IgD-negative memory B cell (primary cell): ENCODE data around the gene PCSK2. TPM values are rescaled to one million over a fixed set of nuclear protein-coding genes. Genes with fewer than 3 reads are reported as not detected.

ENCODE experiments used
- H3K27ac Mint-ChIP-seq, 3 donors: one replicate each; pipeline ENCODE4 v1.8.0; 2020 to 2022; ENCODE audit warnings: mild to moderate bottlenecking in 3 of 3, mixed read lengths in 3 of 3, moderate library complexity in 1 of 3
- H3K27me3 Mint-ChIP-seq: one replicate; pipeline ENCODE4 v1.8.0; 2021; ENCODE audit warnings: mixed read lengths
- H3K36me3 Mint-ChIP-seq: one replicate; pipeline ENCODE4 v1.8.0; 2020; ENCODE audit warnings: mild to moderate bottlenecking, mixed read lengths
- H3K4me1 Mint-ChIP-seq, 3 donors: one replicate each; pipeline ENCODE4 v1.8.0; 2020 to 2022; ENCODE audit warnings: mixed read lengths in 3 of 3, mild to moderate bottlenecking in 1 of 3
- H3K4me3 Mint-ChIP-seq, 4 donors: one replicate each; pipeline ENCODE4 v1.8.0; 2020 to 2022; ENCODE audit warnings: mild to moderate bottlenecking in 4 of 4, mixed read lengths in 4 of 4, moderate library complexity in 3 of 4
- H3K9me3 Mint-ChIP-seq, 3 donors: one replicate each; pipeline ENCODE4 v1.8.0; 2020 to 2021; ENCODE audit warnings: mixed read lengths in 3 of 3, mild to moderate bottlenecking in 1 of 3
- polyA plus RNA-seq: library from polyadenylated mRNA; unstranded; fragments of 300-500 nt; fragmentation: Illumina TruSeq; gene quantifications from one replicate; pipeline ENCODE4 v1.2.3, GENCODE V29; 2021

The PCSK2 gene
- polyA plus RNA-seq, 1 donor from 2014 or later = not detected

- Mint-ChIP-seq H3K4me3 (no peak overlapping the region), H3K27me3 (peaks cover 6% of the 10 kb centered on the region), H3K4me1 (peaks cover 0 to 2% (median 0%) of the 10 kb centered on the region in 3 donors), H3K36me3 (no peaks in the 10 kb centered on the region), H3K27ac (no peak overlapping the region), H3K9me3 (peaks cover 0 to 5% (median 2%) of the 10 kb centered on the region in 3 donors)
These were observed 117.0 kb downstream of the PCSK2 start for GRCh38 chr20:17343656-17344452.

GRCh38 chr20:17344790-17345189 lies 118.0 kb downstream of the PCSK2 start:
- Mint-ChIP-seq H3K4me3 (no peak overlapping the region), H3K27ac (no peak overlapping the region), H3K36me3 (no peaks in the 10 kb centered on the region), H3K27me3 (peaks cover 6% of the 10 kb centered on the region), H3K9me3 (peaks cover 0 to 5% (median 2%) of the 10 kb centered on the region in 3 donors), H3K4me1 (peaks cover 0 to 4% (median 0%) of the 10 kb centered on the region in 3 donors)

- no peaks in the 10 kb centered on the region for H3K36me3 Mint-ChIP-seq
- H3K27ac Mint-ChIP-seq = no peak overlapping the region
- no peak overlapping the region for H3K4me3 Mint-ChIP-seq
- peaks cover 0 to 5% (median 2%) of the 10 kb centered on the region in 3 donors for H3K9me3 Mint-ChIP-seq
- H3K4me1 Mint-ChIP-seq = peaks cover 0 to 4% (median 0%) of the 10 kb centered on the region in 3 donors
- peaks cover 6% of the 10 kb centered on the region for H3K27me3 Mint-ChIP-seq
These were observed 118.5 kb downstream of the PCSK2 start for GRCh38 chr20:17345321-17345720.

- H3K27me3 Mint-ChIP-seq = peaks cover 4% of the 10 kb centered on the region
- H3K27ac Mint-ChIP-seq = no peak overlapping the region
- peaks cover 0 to 3% (median 3%) of the 10 kb centered on the region in 3 donors for H3K9me3 Mint-ChIP-seq
- H3K36me3 Mint-ChIP-seq = no peaks in the 10 kb centered on the region
- H3K4me1 Mint-ChIP-seq = peaks cover 0 to 2% (median 0%) of the 10 kb centered on the region in 3 donors
- H3K4me3 Mint-ChIP-seq = no peak overlapping the region
These were observed 123.5 kb downstream of the PCSK2 start for GRCh38 chr20:17350321-17350720.

DNA sequence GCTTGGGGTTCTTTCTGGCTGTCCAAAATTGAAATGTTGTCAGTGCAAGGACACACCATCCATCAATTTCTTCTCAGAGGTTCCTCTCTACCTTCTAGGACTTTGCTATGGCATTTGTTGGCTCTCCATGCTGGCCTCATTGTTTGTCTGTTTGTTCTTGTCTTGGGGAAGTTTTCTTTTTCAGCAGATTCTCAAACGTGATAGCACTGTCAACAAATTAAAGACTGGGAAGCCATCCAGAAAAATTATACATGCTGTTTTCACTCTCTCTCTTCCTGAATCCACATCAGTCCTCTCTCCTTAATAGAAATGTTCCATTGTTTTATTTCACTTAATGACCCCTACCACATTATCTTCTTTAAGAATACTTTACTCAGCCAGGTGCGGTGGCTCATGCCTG lies 130.4 kb downstream of the PCSK2 start:
- no peak overlapping the region for H3K27ac Mint-ChIP-seq
- H3K4me3 Mint-ChIP-seq = no peak overlapping the region
- peaks cover 3 to 6% (median 3%) of the 10 kb centered on the region in 3 donors for H3K9me3 Mint-ChIP-seq
- H3K4me1 Mint-ChIP-seq = no peaks in the 10 kb centered on the region
- H3K36me3 Mint-ChIP-seq = no peaks in the 10 kb centered on the region
- H3K27me3 Mint-ChIP-seq = no peaks in the 10 kb centered on the region

GRCh38 chr20:17358854-17359253 lies 132.0 kb downstream of the PCSK2 start:
- Mint-ChIP-seq H3K9me3 (peaks cover 0 to 7% (median 0%) of the 10 kb centered on the region in 3 donors), H3K4me1 (no peaks in the 10 kb centered on the region), H3K4me3 (no peak overlapping the region), H3K27ac (no peak overlapping the region), H3K27me3 (no peaks in the 10 kb centered on the region), H3K36me3 (no peaks in the 10 kb centered on the region)

DNA sequence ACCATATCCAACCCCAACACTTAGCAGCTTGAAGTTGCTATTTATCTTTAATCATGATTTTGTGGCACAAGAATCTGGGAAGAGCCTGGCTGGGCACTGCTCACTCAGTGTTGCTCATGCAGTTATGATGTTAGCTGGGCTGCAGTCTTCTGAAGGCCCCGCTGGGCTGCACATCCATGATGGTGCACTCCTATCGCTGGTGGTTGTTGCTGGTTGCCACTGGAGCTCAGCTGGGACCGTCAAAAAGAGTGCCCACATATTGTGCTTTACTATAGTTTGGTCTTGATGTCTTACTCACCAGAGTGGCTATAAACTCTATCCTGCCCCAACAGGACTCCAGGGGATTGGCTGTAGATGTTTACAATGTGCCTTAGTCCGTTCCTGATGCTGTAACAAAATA lies 137.8 kb downstream of the PCSK2 start:
- Mint-ChIP-seq H3K27me3 (no peaks in the 10 kb centered on the region), H3K36me3 (no peaks in the 10 kb centered on the region), H3K4me3 (no peak overlapping the region), H3K9me3 (peaks cover 0 to 1% (median 0%) of the 10 kb centered on the region in 3 donors), H3K27ac (no peak overlapping the region), H3K4me1 (no peaks in the 10 kb centered on the region)

DNA sequence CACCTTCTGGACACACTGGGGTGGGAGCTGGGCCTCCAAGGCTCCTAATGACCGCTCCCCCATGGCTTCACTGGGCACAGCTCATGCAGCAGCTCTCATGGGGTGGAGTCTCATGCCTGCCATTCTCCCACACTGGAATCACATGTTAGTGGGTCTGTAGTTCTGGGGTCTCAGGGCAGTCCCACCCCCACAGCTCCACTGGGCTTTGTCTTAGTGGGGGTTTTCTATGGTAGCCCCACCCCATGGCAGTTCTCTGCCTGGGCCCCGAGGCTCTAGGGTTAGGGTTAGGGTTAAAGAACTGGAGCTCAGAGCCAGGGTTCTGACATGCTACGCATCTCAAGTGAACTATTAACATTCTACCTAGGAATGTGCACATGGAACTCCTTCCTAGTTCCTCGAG lies 139.0 kb downstream of the PCSK2 start:
- Mint-ChIP-seq H3K4me1 (no peaks in the 10 kb centered on the region), H3K27me3 (peaks cover 2% of the 10 kb centered on the region), H3K9me3 (peaks cover 0 to 1% (median 0%) of the 10 kb centered on the region in 3 donors), H3K27ac (no peak overlapping the region), H3K36me3 (no peaks in the 10 kb centered on the region), H3K4me3 (no peak overlapping the region)

DNA sequence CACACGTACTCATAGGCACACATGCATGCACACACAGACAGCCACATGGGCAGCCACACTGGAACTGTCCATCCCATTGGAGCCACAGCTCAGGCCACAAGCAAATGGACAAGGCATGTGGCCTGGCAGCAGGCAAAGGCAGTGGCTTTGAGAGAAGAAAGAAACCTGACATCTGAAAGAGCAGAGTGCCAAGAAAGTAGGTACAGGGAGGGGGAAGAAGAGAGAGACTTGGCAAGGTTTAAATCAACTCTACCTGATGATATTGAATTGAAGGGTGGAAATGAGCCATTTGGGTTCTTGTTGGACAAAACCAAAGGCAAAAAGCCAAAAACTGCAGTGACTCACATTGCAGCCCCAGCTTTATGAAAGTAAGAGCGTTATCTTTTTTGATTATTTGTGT lies 142.7 kb downstream of the PCSK2 start:
- H3K4me1 Mint-ChIP-seq = no peaks in the 10 kb centered on the region
- no peaks in the 10 kb centered on the region for H3K9me3 Mint-ChIP-seq
- H3K27ac Mint-ChIP-seq = no peak overlapping the region
- peaks cover 6% of the 10 kb centered on the region for H3K27me3 Mint-ChIP-seq
- no peaks in the 10 kb centered on the region for H3K36me3 Mint-ChIP-seq
- H3K4me3 Mint-ChIP-seq = no peak overlapping the region

DNA sequence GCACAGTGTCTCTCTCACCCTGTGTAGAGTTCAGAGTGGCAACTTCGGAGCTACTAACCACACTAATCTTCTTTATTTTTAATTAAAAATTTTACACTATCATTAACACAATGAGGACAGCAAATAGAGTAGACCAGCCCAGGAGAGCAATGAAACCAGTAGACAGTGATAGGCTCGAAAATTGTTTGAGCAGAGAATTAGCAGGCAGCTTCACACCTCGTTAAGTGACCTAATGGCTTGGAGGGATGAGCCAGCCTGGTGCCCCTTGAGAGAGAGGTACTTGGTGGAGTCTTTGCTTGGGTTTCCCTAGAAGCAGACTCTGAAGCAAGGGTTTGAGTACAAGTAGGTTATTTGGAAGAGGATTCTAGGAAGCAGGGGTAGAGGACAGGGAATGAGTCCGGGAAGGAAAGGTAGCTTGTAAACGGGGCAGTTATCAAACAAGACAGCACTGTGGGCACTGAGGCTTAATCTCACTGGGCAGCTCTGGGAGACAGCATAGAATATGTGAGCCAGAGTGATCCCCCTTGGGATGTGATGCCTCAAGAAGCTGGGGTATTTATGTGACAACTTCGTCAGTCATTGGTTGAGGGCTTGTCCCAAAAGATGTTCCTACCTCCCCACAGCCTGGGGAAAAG lies 146.1 kb downstream of the PCSK2 start:
- Mint-ChIP-seq H3K27me3 (peaks cover 6% of the 10 kb centered on the region), H3K36me3 (no peaks in the 10 kb centered on the region), H3K9me3 (no peaks in the 10 kb centered on the region), H3K4me1 (no peaks in the 10 kb centered on the region), H3K4me3 (no peak overlapping the region), H3K27ac (no peak overlapping the region)

DNA sequence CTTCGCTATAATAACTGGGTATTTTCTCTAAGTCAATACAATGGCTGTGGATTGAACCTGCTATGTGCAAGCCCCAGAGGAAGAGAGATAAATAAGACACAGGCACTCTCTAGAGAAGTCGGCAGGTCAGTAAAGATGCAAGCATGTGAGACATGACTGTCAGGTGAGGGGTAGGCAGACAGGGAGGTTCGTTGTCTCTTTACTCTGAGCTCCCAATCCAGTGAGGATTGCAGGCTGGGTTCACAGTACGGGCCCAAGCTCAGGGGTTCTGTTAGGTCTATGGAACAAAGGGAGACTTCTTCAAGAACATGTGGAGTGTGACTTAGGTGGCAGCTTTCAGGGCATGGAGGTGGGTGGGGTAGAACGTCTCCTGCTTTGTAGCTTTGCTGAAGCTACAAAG lies 147.2 kb downstream of the PCSK2 start:
- H3K4me3 Mint-ChIP-seq = no peak overlapping the region
- no peak overlapping the region for H3K27ac Mint-ChIP-seq
- H3K9me3 Mint-ChIP-seq = no peaks in the 10 kb centered on the region
- H3K4me1 Mint-ChIP-seq = no peaks in the 10 kb centered on the region
- H3K36me3 Mint-ChIP-seq = no peaks in the 10 kb centered on the region
- peaks cover 6% of the 10 kb centered on the region for H3K27me3 Mint-ChIP-seq

- H3K9me3 Mint-ChIP-seq = no peaks in the 10 kb centered on the region
- H3K4me3 Mint-ChIP-seq = no peak overlapping the region
- H3K27me3 Mint-ChIP-seq = peaks cover 3% of the 10 kb centered on the region
- no peak overlapping the region for H3K27ac Mint-ChIP-seq
- H3K4me1 Mint-ChIP-seq = no peaks in the 10 kb centered on the region
- no peaks in the 10 kb centered on the region for H3K36me3 Mint-ChIP-seq
These were observed 149.2 kb downstream of the PCSK2 start for GRCh38 chr20:17376031-17376430.

GRCh38 chr20:17377231-17377630 lies 150.4 kb downstream of the PCSK2 start:
- no peaks in the 10 kb centered on the region for H3K9me3 Mint-ChIP-seq
- no peaks in the 10 kb centered on the region for H3K27me3 Mint-ChIP-seq
- no peak overlapping the region for H3K27ac Mint-ChIP-seq
- no peak overlapping the region for H3K4me3 Mint-ChIP-seq
- H3K36me3 Mint-ChIP-seq = no peaks in the 10 kb centered on the region
- no peaks in the 10 kb centered on the region for H3K4me1 Mint-ChIP-seq

DNA sequence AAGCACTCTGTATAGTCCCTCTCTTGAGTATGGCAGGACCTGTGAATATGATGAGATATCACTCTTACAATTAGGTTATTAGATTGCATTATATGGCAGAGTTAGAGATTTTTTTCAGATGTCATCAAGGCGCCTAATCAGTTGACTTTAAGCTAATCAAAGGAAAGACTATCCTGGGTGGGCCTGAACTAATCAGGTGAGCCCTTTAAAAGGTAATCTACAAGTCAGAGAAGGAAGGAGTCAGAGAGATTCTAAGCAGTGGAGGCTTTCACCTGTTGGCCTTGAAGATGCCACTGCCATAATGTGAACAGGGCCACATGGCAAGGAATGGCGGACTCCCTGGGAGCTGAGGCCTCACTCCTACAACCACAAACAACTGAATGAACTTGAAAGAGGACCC lies 152.8 kb downstream of the PCSK2 start:
- no peaks in the 10 kb centered on the region for H3K4me1 Mint-ChIP-seq
- H3K27me3 Mint-ChIP-seq = no peaks in the 10 kb centered on the region
- no peaks in the 10 kb centered on the region for H3K36me3 Mint-ChIP-seq
- H3K9me3 Mint-ChIP-seq = no peaks in the 10 kb centered on the region
- H3K4me3 Mint-ChIP-seq = no peak overlapping the region
- H3K27ac Mint-ChIP-seq = no peak overlapping the region

DNA sequence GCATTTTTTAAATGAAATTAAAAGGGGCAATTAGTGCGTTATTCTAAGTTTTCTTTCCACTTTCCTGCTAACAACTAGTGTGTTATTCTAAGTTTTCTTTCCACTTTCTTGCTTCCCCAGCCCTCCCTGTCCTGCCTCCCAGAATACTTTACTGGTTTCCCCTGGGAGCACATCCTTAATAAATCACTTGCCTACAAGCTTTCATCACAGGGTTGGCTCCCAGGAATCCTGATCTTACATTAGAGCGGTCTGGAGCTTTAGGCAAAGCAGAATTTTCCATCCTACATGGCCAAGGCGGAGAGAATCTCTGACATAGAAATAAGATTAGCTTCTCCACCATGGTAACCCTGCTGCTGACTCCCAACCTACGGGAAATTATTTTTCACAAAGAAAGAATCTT lies 154.0 kb downstream of the PCSK2 start:
- Mint-ChIP-seq H3K4me3 (no peak overlapping the region), H3K36me3 (no peaks in the 10 kb centered on the region), H3K4me1 (no peaks in the 10 kb centered on the region), H3K9me3 (no peaks in the 10 kb centered on the region), H3K27ac (peak overlapping the region in 1 of 3 donors; percentile 21), H3K27me3 (no peaks in the 10 kb centered on the region)

DNA sequence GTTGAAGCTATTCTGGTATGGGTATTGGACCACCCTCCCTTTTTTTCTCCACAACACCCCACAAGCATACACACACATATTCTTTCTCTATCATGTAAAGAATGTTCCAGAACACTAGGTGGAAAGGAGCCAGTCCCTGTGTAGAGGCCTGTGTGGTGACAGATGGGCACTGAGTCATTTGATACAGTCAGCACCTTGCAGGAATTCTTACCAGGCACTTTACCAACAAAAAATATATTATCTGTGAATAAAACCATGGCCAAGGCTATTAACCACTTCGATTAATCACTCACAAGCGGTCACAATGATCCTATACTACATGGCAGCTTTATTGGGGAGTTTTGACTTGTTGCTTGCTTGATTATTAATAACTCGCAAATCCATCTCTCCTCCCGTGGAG lies 154.9 kb downstream of the PCSK2 start:
- Mint-ChIP-seq H3K4me3 (no peak overlapping the region), H3K27me3 (no peaks in the 10 kb centered on the region), H3K36me3 (no peaks in the 10 kb centered on the region), H3K4me1 (no peaks in the 10 kb centered on the region), H3K27ac (no peak overlapping the region), H3K9me3 (no peaks in the 10 kb centered on the region)
